ENCODE measurements around the gene DUOXA1.

Gene DUOXA1

DNA sequence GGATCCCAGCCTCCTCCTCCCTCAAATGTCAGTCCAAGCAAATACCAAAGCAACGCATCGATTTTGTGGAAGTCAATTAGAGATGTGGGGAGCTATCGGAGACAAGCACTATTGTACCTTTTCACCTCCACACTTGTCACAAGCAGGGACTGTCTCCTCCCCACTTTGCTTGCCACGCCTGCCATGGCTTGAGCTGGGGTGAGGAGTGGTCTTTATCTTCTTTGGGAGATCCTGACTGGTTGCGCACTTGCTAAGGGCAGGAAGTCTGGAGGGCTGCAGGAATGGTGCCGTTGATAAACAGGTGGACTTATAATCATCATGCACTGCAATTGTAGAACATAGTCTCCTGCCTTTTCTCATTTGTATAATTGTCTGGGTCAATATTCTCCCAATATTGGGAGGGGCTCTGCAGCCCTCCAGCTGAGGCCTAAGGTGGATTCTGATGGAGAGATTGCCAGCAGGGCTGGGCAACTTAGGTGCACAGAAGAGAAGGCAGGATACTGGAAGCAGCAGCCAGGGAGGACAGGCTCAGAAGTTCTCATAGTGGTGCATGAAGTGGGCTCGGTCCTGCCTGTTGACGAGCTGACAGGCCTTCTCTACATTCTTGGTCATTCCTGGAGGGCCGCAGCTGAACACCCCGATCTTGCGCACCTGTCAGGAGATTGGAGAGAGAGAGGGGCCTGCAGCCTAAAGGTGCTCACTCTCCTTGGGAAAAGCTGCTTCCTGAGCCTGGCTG lies 35.9 kb downstream of the DUOXA1 start:
- no peak for TF ChIP-seq CEBPB (IDR thresholded peaks at IDR 0.05)
- TF ChIP-seq EP300 (IDR thresholded peaks at IDR 0.05; ENCODE audit: borderline replicate concordance): no peak
- TF ChIP-seq TEAD4 (IDR thresholded peaks at IDR 0.05): no peak
- no peak for TF ChIP-seq CREB1 (IDR thresholded peaks at IDR 0.05; ENCODE audit: low read depth)
- TF ChIP-seq ZBTB7A (IDR thresholded peaks at IDR 0.05; ENCODE audit: low read depth): no peak
- TF ChIP-seq, protein P1, sequence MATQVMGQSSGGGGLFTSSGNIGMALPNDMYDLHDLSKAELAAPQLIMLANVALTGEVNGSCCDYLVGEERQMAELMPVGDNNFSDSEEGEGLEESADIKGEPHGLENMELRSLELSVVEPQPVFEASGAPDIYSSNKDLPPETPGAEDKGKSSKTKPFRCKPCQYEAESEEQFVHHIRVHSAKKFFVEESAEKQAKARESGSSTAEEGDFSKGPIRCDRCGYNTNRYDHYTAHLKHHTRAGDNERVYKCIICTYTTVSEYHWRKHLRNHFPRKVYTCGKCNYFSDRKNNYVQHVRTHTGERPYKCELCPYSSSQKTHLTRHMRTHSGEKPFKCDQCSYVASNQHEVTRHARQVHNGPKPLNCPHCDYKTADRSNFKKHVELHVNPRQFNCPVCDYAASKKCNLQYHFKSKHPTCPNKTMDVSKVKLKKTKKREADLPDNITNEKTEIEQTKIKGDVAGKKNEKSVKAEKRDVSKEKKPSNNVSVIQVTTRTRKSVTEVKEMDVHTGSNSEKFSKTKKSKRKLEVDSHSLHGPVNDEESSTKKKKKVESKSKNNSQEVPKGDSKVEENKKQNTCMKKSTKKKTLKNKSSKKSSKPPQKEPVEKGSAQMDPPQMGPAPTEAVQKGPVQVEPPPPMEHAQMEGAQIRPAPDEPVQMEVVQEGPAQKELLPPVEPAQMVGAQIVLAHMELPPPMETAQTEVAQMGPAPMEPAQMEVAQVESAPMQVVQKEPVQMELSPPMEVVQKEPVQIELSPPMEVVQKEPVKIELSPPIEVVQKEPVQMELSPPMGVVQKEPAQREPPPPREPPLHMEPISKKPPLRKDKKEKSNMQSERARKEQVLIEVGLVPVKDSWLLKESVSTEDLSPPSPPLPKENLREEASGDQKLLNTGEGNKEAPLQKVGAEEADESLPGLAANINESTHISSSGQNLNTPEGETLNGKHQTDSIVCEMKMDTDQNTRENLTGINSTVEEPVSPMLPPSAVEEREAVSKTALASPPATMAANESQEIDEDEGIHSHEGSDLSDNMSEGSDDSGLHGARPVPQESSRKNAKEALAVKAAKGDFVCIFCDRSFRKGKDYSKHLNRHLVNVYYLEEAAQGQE (IDR thresholded peaks at IDR 0.05; ENCODE audit: low read depth): no peak
- TF ChIP-seq, protein P2, sequence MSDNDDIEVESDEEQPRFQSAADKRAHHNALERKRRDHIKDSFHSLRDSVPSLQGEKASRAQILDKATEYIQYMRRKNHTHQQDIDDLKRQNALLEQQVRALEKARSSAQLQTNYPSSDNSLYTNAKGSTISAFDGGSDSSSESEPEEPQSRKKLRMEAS (IDR thresholded peaks at IDR 0.05): no peak
- TF ChIP-seq EGR1 (IDR thresholded peaks at IDR 0.05): no peak
- TF ChIP-seq YY1 (IDR thresholded peaks at IDR 0.05; ENCODE audit: low read depth): no peak
- TF ChIP-seq TAF1 (IDR thresholded peaks at IDR 0.05; ENCODE audit: low read depth): no peak
- TF ChIP-seq NFIC (IDR thresholded peaks at IDR 0.05): no peak
- TF ChIP-seq, protein P3, sequence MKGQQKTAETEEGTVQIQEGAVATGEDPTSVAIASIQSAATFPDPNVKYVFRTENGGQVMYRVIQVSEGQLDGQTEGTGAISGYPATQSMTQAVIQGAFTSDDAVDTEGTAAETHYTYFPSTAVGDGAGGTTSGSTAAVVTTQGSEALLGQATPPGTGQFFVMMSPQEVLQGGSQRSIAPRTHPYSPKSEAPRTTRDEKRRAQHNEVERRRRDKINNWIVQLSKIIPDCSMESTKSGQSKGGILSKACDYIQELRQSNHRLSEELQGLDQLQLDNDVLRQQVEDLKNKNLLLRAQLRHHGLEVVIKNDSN (IDR thresholded peaks at IDR 0.05): no peak
- TF ChIP-seq FOXM1 (IDR thresholded peaks at IDR 0.05; ENCODE audit: borderline replicate concordance, low read depth): no peak
- no peak for TF ChIP-seq TCF12 (IDR thresholded peaks at IDR 0.05; ENCODE audit: low read depth)
- TF ChIP-seq RAD21 (IDR thresholded peaks at IDR 0.05; ENCODE audit: low read depth): no peak

DNA sequence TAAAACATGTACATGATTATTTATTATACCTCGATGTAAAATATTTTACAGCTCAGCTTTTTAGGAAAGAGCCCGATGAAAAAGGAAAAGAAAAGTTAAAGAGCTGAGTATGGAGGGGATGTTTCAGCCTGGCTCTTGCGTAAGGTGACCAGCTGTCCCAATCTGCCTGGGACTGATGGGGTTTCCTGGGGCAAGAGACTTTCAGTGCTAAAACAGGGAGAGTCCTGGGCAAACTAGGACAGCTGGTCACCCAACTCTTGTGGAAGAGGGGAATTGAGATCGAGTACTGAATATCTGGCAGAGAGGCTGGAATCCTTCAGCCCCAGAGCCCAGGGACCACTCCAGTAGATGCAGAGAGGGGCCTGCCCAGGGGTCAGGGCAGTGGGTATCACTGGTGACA lies 36.7 kb downstream of the DUOXA1 start:
- no peak for TF ChIP-seq RAD21 (IDR thresholded peaks at IDR 0.05; ENCODE audit: low read depth)
- no peak for TF ChIP-seq TEAD4 (IDR thresholded peaks at IDR 0.05)
- TF ChIP-seq ZBTB7A (IDR thresholded peaks at IDR 0.05; ENCODE audit: low read depth): no peak
- TF ChIP-seq, protein P2 (IDR thresholded peaks at IDR 0.05): no peak
- TF ChIP-seq, protein P3 (IDR thresholded peaks at IDR 0.05): no peak
- no peak for TF ChIP-seq NFIC (IDR thresholded peaks at IDR 0.05)
- no peak for TF ChIP-seq EP300 (IDR thresholded peaks at IDR 0.05; ENCODE audit: borderline replicate concordance)
- no peak for TF ChIP-seq CREB1 (IDR thresholded peaks at IDR 0.05; ENCODE audit: low read depth)
- no peak for TF ChIP-seq TAF1 (IDR thresholded peaks at IDR 0.05; ENCODE audit: low read depth)
- TF ChIP-seq YY1 (IDR thresholded peaks at IDR 0.05; ENCODE audit: low read depth): no peak
- no peak for TF ChIP-seq TCF12 (IDR thresholded peaks at IDR 0.05; ENCODE audit: low read depth)
- TF ChIP-seq, protein P1 (IDR thresholded peaks at IDR 0.05; ENCODE audit: low read depth): no peak
- no peak for TF ChIP-seq EGR1 (IDR thresholded peaks at IDR 0.05)

DNA sequence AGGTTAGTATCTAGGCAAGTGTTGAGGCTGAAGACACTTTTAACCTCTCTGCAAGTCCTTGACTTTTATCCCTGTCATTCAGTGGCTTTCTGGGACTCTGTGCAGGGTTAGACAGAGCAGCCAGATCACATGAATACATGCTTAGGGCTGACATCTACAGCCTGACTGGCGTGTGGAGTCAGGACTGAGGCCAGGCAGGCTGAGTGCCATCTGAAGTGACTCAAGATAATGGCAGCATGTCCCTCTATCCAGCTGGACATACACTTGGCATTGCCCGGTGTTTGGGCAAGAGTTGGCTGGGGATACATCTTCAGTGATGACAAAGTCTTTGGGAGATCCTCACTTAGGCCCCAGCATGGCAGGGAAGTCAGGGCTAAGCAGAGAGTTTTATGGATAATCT lies 38.1 kb downstream of the DUOXA1 start:
- TF ChIP-seq FOXM1 (IDR thresholded peaks at IDR 0.05; ENCODE audit: borderline replicate concordance, low read depth): no peak
- TF ChIP-seq EP300 (IDR thresholded peaks at IDR 0.05; ENCODE audit: borderline replicate concordance): no peak
- no peak for TF ChIP-seq CREB1 (IDR thresholded peaks at IDR 0.05; ENCODE audit: low read depth)
- no peak for TF ChIP-seq CEBPB (IDR thresholded peaks at IDR 0.05)
- no peak for TF ChIP-seq TEAD4 (IDR thresholded peaks at IDR 0.05)
- no peak for TF ChIP-seq RAD21 (IDR thresholded peaks at IDR 0.05; ENCODE audit: low read depth)
- TF ChIP-seq ZBTB7A (IDR thresholded peaks at IDR 0.05; ENCODE audit: low read depth): no peak
- no peak for TF ChIP-seq YY1 (IDR thresholded peaks at IDR 0.05; ENCODE audit: low read depth)
- TF ChIP-seq, protein P1 (IDR thresholded peaks at IDR 0.05; ENCODE audit: low read depth): no peak
- no peak for TF ChIP-seq EGR1 (IDR thresholded peaks at IDR 0.05)
- TF ChIP-seq, protein P2 (IDR thresholded peaks at IDR 0.05): no peak
- no peak for TF ChIP-seq TCF12 (IDR thresholded peaks at IDR 0.05; ENCODE audit: low read depth)
- no peak for TF ChIP-seq NFIC (IDR thresholded peaks at IDR 0.05)
- TF ChIP-seq, protein P3 (IDR thresholded peaks at IDR 0.05): no peak
- no peak for TF ChIP-seq TAF1 (IDR thresholded peaks at IDR 0.05; ENCODE audit: low read depth)
